Measurements from ENCODE around the gene NF1.
"Not testable (repeated sequence)": the region's sequence is repeated elsewhere in the genome, so short reads cannot be mapped to it uniquely, and the experiment has no call there.

NF1 gene

DNA sequence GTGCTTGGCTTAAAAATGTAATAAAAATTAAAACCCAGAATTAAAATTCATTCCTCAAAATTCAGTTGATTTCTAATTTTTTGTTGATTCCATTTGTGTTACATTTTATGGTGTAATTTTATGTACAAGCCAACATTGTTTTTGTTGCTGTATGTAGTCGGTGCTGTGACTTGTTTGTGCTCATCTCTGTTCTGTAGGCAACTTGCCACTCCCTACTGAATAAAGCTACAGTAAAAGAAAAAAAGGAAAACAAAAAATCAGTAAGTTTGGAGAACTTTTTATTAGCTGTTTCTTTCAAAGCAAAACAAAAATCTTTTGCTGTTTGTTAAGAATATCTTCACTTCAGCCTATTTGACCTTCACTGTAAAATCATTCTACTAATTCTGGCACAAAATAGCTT is 158.0 kb downstream of the NF1 start:
- no peak for DNase-seq (ENCODE audit: low spot score)

DNA sequence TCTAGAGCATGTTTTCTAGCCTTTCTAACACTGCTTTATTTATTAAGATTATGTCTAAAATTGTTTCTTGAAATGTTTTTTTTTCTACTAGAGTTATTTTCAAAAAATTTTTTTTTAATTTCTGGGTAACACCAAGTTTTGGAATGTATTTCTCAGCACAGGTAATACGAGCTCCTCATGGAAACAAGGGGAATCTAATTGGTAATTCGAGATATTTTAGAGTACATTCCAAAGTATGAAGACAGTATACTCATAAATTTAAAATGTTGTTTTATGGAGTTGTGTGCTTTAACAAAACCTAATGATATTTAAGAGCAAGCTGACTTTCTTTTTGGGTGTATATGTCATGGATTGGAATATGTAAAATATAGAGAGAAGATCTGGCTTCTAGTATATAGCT is 159.9 kb downstream of the NF1 start:
- DNase-seq (ENCODE audit: low spot score): no peak

- no peak for DNase-seq (ENCODE audit: low spot score)
Observed at GRCh38 chr17:31256936-31257335, 162.2 kb downstream of the NF1 start.

DNA sequence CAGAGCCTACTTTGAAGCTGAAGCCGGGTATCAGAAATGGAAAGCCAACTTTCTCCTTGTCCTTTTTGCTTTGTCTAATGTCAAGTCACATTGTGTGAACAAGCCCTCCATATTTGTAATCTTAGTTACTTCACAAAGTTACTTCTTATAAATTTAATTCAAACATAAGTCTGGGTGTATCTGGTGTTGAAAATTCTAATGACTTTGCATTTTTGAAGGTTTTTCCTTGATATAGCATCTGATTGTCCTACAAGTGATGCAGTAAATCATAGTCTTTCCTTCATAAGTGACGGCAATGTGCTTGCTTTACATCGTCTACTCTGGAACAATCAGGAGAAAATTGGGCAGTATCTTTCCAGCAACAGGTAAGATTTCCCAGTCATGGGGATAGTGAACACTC is 165.4 kb downstream of the NF1 start:
- DNase-seq (ENCODE audit: low spot score): no peak

- DNase-seq (ENCODE audit: low spot score): no peak
Observed at GRCh38 chr17:31261601-31262000, 166.8 kb downstream of the NF1 start.

DNA sequence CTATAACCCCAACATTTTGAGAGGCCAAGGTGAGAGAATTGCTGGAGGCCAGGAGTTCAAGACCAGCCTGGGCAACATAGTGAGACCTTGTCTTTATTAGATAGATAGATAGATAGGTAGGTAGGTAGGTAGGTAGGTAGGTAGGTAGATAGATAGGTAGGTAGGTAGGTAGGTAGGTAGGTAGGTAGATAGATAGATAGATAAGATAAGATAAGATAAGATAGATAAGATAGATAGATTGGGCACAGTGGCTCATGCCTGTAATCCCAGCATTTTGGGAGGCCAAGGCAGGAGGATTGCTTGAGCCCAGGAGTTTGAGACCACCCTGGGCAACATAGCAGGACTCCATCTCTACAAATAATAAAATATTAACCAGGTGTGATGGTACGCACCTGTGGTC is 168.1 kb downstream of the NF1 start:
- DNase-seq (ENCODE audit: low spot score): not testable (repeated sequence)

GRCh38 chr17:31266042-31266441 is 171.3 kb downstream of the NF1 start:
- DNase-seq (ENCODE audit: low spot score): no peak

DNA sequence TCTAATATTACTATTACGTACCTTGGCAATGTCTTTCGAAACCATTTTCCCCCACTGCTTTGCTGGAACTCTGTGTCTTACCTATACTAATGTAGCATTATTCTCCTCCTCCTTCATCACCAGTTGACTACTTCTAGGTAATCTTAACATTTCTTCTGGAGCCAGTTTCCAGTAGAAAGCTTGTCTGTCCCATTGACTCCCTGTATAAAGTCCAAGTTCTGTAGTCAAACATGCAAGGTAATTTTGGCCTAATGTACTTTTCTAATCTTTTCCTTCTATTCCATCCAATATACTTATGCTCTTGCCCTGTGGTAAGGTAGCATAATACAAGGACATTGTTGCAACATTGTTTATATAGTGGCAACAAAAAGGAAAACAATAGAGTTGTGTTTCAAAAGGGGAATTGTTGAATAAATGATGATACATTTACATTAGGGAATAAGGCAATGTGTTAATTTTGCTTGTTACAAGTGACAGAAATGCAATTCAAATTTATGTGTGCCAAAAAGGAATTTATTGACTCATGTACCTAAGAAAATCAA is 174.3 kb downstream of the NF1 start:
- no peak for DNase-seq (ENCODE audit: low spot score)

- DNase-seq (ENCODE audit: low spot score): no peak
Observed at GRCh38 chr17:31269578-31269983, 174.8 kb downstream of the NF1 start.

- no peak for DNase-seq (ENCODE audit: low spot score)
Observed at GRCh38 chr17:31272236-31272635, 177.5 kb downstream of the NF1 start.

DNA sequence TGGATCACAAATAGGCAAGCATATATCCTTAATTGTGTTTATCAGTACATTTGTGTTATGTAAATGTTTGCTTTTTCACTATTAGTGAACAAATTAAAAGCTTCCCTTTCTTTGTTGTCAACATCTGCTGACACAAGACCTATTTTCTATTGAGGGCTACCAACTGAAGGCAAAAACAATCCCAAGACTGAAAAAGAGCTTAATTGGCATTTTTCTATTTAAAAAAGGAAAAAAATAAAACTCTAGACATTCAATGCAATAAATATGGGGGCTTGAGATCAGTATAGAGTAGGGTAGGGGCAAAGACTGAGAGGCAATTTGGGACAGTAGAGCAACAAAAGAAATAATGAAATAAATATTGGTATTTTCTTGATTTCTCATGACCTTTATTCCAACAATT is 178.0 kb downstream of the NF1 start:
- DNase-seq (ENCODE audit: low spot score): no peak

- DNase-seq (ENCODE audit: low spot score): no peak
Observed at GRCh38 chr17:31273516-31273915, 178.7 kb downstream of the NF1 start.

DNA sequence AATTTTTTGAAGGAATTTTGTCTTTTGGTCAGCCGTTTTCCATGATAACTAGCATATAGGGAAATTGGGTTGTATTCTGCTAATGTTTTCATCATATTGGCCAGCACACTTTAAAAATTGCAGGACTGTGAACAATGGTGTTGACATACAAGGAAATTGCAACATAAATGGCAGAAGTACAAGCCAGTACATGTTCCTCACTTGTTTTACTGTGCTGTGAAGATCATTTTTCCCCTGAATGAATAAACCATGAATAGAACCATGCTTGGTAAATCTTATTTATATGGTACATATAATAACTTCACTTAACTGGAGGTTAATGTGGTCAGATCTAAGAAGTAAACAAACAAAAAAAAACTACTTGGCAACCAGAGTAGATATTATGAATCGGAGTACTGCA is 179.5 kb downstream of the NF1 start:
- no peak for DNase-seq (ENCODE audit: low spot score)

DNA sequence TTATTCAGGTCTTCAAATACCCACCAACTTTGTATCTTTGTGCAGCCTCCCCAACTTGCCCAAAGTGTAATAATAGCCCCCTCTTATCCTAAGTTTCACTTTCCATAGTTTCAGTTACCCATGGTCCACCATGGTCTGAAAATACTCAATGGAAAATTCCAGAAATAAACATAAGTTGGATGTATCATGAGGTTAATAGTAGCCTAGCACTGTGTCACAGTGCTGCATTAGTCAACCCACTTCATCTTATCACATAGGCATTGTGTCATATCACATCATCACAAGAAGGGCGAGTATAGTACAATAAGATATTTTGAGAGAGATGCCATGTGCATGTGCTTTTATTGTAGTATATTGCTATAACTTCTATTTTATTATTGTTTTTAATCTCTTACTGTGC is 180.3 kb downstream of the NF1 start:
- DNase-seq (ENCODE audit: low spot score): no peak

DNA sequence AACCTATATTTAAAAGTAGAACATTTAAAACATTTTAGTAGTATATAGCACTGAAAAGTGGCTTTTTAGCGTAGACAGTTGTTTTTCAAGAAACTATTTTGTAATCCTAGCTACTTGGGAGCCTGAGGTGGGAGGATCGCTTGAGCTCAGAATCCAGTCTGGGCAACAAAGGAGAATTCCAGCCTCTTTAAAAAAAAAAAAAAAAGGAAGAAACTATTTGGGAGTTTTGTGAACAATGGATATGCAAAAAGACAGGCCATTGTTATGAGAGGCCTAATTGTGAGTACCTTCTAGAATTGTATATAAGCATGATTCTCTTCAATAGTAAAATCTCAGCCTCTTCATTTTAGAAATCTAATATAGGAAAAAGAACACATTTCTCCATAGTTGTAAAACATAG is 184.6 kb downstream of the NF1 start:
- DNase-seq (ENCODE audit: low spot score): no peak

DNA sequence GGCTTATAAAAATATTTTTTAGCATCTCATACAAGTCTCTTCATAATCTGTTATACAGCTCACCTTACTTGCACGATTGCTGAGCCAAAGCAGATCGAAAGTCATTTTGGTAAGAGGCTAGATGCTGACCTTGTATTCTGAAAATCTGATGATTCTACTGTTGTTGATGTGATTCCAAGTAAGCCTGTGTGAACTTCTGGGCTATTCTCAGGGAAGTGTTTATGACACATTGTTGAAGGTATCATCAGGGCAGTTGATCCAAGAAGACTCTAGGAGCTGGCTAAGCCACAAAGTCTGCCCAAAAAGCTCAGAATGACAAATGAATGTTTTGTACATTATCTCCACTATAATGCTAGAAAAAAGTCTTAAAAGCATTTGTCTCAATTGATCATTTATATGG is 186.3 kb downstream of the NF1 start:
- no peak for DNase-seq (ENCODE audit: low spot score)

DNA sequence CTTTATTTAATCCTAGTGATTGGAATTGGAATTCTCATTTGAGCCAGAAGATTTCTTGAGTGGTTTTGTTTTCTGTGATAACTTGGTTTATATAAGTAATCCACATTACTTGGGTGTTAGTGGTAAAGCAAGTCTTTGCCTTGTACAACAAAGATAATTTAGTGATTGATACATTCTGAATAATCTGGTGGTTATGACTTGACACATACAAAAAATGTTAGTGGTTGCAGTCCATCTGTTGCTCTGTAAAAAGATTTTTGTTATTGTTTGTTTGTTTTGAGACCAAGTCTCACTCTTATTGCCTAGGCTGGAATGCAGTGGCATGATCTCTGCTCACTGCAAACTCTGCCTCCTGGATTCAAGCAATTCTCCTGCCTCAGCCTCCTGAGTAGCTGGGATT is 189.1 kb downstream of the NF1 start:
- DNase-seq (ENCODE audit: low spot score): no peak

GRCh38 chr17:31286587-31286986 is 191.8 kb downstream of the NF1 start:
- no peak for DNase-seq (ENCODE audit: low spot score)

DNA sequence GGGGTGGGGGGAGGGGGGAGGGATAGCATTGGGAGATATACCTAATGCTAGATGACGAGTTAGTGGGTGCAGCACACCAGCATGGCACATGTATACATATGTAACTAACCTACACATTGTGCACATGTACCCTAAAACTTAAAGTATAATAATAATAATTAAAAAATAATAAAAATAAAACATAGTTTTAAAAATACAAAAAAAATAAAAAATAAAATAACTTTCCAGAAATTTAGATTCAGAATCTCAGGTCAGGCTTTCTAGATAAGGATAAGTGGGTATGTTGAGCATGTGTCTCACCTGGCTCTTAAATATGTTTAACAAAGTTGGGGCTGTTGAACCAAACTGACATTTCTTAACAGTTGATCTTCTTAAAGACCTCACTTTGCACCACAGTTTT is 193.2 kb downstream of the NF1 start:
- not testable (repeated sequence) for DNase-seq (ENCODE audit: low spot score)

GRCh38 chr17:31289790-31290189 is 195.0 kb downstream of the NF1 start:
- DNase-seq (ENCODE audit: low spot score): no peak

- DNase-seq (ENCODE audit: low spot score): no peak
Observed at GRCh38 chr17:31291820-31292219, 197.0 kb downstream of the NF1 start.

GRCh38 chr17:31293581-31293980 is 198.8 kb downstream of the NF1 start:
- no peak for DNase-seq (ENCODE audit: low spot score)

- no peak for DNase-seq (ENCODE audit: low spot score)
Observed at GRCh38 chr17:31294231-31294630, 199.5 kb downstream of the NF1 start.

DNA sequence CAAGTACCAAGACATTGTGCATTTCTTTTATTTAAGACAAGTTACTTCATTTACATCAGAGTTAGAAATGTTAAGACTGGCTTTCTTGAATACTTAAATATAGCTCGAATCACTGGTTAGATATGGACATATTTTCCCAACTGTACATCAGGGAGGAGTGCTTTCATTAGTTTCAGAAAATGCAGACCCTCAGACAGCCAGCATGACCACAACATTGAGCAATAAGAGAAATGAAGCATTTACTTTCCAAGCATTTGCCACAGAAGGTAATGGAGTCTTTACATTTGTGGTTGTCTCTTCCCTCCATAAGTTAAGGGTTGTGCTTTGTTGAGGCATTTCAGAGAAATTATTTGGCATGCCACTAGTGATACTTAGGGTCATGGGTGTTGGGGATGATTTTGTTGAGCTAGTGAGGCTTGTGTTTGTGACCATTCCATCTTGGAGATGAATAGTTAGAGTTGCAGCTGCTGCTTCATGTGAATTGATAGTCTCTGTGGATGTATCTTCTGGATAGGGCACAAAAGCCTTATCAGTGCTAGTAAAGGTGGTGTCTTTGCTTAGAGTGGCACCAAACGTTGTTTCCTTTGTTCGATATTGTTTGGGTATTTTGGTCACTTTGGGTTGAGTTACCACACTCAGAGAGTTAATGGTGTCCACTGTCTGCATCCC is 200.2 kb downstream of the NF1 start:
- no peak for DNase-seq (ENCODE audit: low spot score)

All from hematopoietic multipotent progenitor cell treated with erythropoietin and hydrocortisone succinate and interleukin-3 and kit ligand, for 17 days (in vitro differentiated cells).